Hepatocyte (in vitro differentiated cells): ENCODE data around the gene STXBP5L.

Experiments
- CTCF ChIP-seq: fragments of 200-600 bp; sonication (generic); IDR thresholded peaks from 2 replicates; pipeline ENCODE4 v1.5.1; 2016; ENCODE audit warnings: antibody characterized with exemption, mild to moderate bottlenecking; ENCODE audit not compliant: poor library complexity
- EZH2 ChIP-seq: fragments of 200-600 bp; sonication (generic); IDR thresholded peaks from 2 replicates; pipeline ENCODE4 v1.6.1; 2016; ENCODE audit warnings: antibody characterized with exemption, mild to moderate bottlenecking, borderline replicate concordance
- EZH2phosphoT487 ChIP-seq: fragments of 200-600 bp; sonication (generic); IDR thresholded peaks from one replicate; pipeline ENCODE4 v1.6.1; 2018; ENCODE audit warnings: antibody characterized with exemption, mild to moderate bottlenecking, low read depth, moderate library complexity; ENCODE audit not compliant: unreplicated experiment, severe bottlenecking

DNA sequence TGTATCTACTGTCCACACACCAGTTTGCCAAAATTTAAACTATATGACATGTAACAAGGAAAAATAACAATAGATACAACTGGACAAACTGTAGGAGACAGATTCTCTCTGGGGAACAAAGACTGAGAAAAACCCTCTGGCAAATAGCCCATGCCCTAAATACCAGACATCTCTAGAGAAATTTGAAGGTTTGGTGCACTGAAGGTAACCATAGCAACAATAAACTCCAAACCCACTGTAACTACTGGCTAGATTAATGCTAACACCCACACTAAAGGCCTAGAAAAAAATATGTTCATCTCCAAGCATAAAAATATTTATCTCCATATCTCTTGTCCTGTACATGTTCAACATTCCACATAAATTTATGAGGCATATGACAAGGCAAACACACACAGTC is 267.1 kb downstream of the STXBP5L start:
- TF ChIP-seq CTCF, result no peak
- no peak for TF ChIP-seq EZH2
- no peak for TF ChIP-seq EZH2phosphoT487
